ENCODE results near the gene ABCB1.

ABCB1 gene

DNA sequence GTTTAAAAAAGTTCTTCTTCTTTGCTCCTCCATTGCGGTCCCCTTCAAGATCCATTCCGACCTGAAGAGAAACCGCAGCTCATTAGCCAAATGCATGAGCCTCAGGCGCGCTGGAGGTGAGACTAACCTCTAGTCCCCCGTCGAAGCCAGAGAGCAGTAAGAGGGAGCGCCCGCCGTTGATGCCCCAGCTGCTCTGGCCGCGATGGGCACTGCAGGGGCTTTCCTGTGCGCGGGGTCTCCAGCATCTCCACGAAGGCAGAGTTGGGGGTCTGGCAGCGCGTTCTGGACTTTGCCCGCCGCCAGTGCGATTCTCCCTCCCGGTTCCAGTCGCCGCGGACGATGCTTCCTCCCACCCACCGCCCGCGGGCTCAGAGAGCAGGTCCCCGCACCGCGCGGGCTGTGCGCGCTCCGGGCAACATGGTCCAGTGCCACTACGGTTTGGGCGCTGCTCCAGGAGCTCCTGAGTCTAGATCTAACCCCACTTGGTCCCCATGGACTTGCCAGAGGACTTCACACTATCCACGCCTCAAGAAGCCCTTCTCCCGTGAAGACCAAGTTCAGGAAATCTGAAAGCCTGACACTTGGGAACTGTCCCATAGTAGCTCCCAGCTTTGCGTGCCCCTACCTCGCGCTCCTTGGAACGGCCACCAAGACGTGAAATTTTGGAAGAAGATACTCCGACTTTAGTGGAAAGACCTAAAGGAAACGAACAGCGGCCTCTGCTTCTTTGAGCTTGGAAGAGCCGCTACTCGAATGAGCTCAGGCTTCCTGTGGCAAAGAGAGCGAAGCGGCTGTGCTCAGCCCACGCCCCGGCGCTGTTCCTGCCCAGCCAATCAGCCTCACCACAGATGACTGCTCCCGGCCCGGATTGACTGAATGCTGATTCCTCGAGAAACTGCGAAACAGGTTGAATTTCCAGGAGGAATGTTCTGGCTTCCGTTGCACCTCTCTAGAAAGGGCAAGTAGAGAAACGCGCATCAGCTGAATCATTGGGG lies at the start of gene ABCB1:
Gene ABCB1, minus strand, starts transcription at position 755 of the 995 bp plus-strand sequence. Its CDS starts 700 bp downstream, at position 55.
- peak; percentile 7 for DNase-seq

DNA sequence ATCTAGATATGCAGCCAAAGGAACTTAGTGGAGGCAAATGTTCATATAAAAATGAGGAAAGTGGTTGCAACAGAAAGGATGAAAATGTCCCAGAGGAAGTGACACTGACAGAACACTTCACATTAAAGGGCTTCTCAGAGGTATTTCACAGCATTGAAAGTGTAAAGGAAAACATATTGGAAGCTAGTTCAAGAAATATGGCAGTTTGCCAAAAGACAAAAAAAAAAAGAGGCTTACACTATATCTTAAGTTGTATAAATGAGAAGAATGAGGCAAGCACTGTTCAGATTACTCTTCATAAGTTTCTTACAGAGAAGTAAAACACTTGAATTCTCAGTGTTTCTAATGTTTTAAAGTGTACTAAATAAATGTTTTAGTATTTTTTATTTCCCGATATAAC lies 47.6 kb upstream of the ABCB1 start:
- no peak for DNase-seq

DNA sequence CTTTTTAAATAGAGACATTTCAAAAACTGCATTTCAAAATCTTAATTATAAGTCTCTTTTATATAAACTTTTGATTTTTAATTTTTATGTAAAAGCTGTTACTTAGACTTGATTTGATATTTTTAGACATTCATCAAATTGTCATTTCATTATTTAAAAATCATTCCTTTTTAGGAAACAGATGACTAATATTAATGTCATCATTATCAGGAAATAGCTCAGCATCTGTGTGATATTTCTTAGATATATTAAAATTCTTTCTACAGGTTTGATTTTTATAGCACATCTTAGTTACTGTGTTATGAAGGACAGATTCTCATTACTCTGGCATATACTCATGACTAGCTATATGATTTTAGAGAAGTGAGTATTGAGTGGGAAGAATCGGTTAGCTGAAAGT lies 44.8 kb upstream of the ABCB1 start:
- no peak for DNase-seq

DNA sequence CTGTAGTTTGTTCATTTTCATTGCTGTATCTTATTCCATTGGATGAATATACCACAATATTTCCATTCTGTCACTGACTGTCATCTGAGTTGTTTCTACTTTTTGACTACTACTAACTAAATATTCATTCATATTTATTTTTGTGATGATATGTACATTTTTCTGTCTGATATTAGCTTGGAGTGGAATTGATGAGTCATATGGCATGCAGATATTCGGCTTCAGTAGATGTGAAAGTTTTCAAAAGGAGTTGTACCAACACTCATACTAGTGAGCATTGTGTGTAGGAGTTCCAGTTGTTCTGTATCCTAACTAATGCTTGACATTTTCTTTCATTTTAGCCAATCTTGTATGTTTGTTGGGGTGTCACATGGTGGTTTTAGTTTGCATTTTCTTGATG lies 35.2 kb upstream of the ABCB1 start:
- DNase-seq = no peak

DNA sequence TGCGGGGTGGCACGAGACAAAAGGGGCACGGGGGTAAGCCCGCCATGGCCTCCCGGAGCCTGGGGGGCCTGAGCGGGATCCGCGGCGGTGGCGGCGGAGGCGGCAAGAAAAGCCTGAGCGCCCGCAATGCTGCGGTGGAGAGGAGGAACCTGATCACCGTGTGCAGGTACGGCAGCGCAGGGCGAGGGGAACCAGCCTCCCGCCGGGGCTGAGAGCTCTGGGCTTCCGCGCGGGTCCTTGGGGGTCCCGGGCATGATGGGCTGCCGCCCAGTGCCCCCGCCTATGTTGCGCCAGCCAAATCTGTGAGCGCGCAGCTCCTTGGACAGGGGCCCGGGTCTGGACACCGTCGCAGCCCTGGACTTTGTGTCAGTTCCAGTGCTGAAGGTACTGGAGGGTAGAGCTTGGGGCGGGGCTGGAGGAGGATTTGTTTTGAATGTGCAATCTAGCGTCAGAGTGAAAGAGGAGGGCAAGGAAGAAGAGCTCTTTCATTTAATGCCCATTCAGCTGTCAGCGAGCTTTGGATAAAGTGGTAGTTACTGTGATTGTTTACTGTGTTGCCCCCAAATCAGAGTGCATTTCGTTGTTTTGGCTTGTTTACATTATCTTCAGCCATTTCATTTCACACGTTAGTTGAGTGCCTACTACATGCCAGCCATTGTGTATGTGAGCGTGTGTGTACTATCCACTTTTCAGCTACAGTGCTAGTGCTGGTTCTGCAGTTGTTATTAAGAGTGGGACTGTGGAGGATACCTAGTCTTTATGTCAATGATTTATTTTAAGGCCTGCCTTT lies 28.3 kb upstream of the ABCB1 start:
- peak; percentile 31 for DNase-seq

DNA sequence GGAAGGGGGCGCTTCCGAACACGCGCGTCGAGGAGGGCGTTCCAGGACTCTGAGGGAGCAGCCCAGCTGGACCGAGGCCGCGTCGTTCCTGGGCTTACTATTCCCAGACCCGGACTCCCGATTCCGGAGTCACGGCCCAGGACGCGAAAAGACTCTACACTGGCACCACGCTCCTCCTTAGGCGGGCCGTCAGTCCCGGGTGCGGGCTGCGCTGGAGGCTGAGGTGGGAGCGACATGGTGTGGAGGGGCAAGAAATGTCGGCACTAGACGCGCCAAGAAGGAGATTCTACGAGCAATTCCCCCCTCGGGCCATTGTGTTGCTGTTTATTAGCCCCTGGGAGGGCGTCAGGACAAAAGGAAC lies 26.9 kb upstream of the ABCB1 start:
- DNase-seq = no peak

DNA sequence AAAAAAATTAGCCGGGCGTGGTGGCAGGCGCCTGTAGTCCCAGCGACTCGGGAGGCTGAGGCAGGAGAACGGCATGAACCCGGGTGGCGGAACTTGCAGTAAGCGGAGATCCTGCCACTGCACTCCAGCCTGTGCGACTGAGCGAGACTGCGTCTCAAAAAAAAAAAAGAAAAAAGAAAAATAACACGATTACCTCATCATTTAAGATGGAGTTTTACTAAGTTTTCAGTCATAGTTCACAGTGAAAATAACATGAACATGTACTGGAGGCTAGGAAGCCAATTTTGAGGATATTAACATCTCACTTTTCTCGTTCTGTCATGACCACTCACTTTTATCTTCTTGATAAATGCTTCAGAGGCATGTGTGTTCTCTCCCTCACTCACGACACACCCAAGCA lies 24.4 kb upstream of the ABCB1 start:
- DNase-seq = no peak

DNA sequence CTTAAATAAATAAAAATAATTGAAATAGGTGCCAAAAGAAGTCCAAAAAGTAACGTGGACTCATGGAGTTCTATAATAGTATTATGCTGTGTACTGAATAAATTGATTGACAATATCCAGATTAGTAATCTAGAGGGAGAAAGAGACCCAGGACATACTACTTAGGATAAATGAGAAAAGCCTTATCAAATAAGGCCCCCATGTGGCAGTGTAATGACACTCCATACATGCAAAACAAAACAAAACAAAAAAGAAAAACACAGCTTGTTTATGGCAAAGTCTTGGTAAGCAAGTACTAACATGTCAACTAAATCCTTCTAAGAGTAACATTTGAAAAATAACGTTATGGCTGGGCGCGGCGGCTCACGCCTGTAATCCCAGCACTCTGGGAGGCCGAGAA lies 23.9 kb upstream of the ABCB1 start:
- no peak for DNase-seq

DNA sequence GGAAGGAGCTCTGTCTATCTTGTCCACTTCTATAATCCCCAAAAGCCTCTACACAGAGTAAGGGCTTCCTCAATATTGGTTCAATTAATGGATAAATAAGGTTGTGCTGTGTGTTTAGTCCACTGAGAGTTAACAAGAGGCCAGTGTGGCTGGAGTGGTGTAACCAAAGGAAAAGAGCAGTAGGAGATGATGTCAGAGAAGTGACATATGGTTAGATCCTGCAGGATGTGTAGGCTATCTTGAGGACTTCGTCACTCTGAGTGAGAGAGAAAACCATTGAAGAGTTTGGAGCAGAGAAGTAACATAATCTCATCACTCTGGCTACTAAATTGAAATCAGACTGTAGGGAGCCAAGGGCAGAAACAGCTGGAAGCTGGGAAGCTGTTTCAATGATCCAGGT lies 14.5 kb upstream of the ABCB1 start:
- no peak for DNase-seq

DNA sequence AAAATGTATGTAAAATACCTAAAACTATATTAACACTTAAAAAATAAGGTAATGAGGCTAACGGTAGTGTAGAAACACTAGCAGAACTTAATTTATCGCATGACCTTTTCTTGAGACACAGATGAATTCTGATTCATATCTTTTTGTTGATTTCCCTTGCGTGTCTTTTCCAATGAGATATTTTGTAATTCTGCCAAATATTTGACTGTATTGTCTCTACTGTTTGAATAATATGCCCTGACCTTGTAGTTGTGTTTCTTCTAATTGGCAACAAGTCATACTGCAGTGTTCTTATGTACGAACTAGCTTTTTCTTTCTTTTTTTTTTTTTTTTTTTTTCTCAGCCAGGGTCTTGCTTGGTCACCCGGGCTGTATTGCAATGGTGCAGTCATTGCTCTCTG lies 9.2 kb upstream of the ABCB1 start:
- DNase-seq = no peak

DNA sequence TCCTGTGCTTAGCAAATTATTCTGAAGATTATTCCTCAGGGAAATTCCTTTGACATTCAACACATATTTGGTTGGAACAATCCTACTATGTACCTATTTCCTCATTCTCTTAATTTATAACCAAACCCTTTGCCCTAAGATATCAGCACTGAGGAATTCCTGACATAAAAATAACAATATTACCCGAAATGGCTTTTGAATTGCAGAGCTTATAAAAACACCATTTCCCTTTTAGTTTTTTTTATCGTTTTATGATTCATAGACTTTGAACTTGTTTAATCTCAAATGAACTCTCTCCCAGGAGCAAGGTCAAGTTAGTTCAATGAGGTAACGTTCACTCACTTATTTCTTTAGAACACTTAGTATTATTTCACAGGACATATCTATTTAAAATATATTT lies 7.7 kb upstream of the ABCB1 start:
- no peak for DNase-seq

DNA sequence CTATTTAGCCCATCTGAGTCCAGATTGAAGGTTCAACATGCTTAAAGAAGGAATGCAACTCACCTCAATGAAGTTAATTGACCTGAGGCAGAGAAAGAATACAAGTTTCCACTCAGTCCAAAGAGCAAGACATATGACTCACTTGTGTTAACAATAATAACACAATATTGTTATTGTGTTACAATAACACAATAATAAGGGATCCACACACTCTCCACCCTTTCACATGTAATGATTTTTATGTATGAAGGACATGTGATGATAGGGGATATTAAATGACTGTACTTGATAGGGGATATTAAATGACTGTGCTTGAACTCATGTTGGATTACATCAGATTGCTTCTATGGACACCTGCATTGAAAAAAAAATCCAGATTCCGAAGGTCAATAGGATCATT lies 3.6 kb upstream of the ABCB1 start:
- no peak for DNase-seq

DNA sequence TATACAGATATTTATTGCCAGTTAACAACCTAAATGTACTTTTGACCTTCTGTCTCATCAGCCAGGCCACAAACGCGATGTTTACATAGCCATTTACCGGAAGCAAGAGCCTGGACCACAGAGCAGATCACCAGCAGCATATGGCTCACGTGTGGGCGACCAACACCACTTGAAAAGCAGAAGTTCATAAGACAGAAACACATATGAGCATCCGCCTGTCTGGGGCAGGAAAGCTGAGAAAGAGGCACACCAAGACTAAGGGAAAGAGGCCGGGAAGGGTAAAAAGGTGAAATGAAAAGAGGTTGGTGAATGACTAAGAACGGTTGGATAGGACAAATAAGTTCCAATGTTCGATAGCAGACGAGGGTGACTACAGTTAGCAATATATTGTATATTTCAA lies 1.3 kb downstream of the ABCB1 start:
- DNase-seq = no peak

DNA sequence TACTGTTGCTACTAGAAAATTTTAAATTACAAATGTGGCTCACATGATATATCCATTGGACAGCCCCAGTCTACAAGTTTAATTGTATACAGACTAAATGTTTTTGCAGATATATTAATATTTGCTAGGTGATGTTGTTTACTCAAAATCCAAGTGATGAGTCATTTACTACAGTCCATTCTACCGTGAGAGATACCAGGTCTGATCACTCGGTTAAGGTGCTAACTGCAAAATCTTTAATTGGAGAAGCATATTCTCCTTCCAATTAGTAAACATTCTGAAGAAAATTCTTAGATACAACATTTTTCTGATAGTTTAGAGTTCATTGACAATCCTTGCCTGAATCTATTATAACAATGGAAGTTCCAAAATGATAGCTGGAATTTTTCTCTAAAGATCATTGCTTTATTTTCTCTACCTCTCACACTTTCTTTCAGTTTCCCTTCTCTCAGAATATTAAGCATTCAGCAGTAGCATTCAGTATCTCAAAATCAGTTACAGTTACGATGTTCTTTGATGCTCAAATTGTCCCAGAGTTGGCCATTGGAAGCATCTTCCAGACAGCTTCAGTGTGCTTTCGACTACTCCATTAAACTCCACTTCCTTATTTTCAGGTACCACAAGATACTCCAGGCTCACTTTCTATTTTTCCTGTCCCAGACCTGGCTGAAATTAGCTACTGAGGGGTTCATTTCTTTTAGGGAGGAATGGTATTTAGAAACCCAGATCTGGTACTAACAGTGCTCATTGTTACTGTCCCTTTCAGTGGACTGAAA lies 2.3 kb downstream of the ABCB1 start:
- no peak for DNase-seq

DNA sequence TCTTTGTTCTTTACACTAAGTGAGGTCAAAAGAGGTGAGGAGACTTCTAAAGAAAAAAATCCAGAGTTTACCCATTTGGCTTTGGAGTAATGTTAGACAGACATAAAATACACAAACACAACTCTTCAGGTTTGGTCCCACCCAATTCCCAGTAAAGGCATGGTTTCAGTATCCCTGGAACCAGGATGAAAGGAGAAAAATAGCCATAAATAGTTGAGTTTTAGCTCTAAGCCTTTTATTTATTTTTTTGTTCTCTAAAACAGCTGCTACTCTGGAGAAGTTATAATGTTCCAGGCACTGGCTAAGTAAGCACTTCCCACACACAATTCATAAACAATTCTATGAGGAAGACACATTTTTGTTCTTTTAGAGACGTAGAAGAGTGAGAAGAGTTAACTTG lies 4.0 kb downstream of the ABCB1 start:
- no peak for DNase-seq

DNA sequence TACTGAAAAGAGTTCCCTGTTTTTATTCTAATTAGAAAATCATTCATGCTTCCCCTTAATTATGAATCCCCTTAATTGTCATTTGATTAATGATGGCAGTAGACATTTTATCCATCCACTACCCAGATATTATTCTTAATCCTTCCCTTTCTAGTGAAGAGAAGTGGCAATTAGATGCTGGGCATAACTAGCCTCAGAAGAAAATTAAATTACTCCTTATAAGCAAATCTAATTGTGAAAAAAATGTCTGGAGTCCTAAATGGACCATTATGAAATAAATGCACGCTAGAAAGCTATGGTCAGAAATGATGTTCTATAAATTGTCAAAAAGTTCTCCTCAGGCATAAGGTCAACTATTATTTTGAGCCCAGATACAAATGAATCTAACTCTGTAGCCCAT lies 4.5 kb downstream of the ABCB1 start:
- no peak for DNase-seq

DNA sequence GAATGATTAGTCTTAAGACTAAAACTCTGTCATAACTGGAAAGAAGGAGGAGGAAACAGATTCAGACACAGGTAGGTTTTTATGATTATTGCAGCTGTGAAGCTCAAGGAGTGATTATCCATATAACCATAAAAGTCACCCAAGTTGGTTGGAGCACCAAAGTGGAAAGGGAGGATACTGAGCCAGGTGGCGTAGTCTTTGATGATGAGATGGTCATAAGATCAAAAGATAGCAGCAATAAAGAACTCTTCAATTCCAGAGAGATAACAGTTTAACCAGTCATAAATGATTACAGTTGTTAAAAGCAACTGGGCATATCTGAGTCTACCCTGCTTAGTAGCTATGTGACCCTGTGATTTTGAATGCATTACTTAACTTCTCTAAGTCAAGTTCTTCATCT lies 8.4 kb downstream of the ABCB1 start:
- DNase-seq = no peak

DNA sequence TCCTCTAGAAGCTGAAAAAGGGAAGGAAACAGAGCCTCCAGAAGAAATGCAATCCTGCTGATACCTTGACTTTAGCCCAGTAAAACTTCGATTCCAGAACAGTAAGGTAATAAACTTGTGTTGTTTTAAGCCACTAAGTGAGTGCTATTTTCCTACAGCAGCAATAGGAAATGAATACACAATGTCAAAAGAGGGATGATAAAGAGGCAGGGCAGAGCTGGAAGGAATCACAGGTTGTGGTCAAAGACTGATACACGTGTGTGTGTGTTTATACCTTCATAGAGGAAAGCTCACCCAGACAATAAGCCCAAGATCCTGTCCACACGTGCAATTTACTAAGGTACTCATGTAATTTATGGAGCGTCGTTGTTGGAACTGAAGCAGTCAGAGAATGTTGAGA lies 9.5 kb downstream of the ABCB1 start:
- no peak for DNase-seq

DNA sequence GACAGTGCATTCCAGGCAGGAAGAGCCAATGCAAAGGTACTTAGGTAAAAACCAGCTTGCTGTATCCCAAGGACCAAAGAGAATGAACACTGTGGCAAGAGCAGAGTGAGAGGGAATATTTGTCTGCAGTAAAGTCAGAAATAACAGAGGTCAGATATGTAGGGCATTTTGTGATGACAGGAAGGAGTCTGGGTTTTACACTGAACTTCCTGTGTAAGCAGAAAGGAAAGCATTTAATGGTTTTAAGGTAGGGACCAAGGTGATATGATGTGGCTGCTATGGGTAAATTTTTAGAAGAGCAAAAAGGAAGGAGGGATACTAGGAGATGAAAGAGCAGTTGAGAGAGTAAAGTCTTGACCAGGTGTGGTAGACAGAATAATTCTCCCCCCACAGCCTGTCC lies 10.1 kb downstream of the ABCB1 start:
- no peak for DNase-seq

DNA sequence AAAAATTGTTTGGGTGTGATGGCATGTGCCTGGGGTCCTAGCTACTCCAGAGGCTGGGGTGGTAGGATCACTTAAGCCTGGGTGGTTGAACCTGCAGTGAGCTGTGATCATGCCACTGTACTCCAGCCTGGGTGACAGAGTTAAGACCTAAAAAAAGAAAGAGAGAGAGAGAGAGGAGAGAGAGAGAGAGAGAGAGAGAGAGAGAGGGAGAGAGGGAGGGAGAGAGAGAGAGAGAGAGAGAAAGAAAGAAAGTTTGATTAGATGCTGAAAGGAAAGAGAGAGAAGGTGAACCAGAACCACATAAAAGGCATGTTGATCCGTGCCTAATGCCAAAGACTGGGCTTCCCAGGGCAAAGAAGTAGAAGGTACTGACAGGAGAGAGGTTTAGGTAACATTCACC lies 11.1 kb downstream of the ABCB1 start:
- DNase-seq = no peak

DNA sequence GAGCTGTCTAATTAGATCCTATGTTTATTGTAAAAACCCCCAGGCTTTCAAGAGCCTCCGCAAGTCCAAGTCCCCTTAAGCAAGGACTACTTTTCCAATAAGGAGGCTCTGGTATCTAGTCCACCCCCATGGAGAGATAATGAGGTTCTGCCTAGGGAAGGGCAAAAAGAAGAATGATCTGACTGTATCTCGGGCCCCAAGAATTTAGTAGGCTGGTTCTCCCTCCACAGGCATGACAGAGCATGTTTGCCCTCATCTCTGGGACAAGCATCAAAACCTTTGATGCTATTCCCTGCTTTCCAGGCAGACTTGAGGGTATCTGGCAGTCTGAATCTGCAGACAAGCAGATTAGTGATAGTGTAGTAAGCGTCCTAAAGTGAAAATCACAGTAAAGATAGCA lies 19.0 kb downstream of the ABCB1 start:
- DNase-seq = no peak

DNA sequence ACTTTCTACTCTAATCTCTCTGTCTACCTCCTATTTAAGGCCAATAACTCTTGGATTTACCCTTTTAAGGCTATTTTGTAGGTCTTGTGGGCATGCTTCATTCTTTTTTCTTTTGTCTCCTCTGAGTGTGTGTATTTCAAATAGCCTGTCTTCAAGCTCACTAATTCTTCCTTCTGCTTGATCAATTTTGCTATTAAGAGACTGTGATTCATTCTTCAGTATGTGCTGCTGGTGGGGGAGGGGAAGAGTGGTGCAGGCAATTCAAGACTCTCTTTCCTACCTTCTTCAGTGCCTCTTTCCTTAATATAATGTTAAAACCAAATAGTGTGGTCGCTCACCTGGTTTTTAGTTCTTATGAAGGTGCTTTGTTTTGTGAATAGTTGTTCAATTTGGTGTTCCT lies 20.0 kb downstream of the ABCB1 start:
- no peak for DNase-seq

DNA sequence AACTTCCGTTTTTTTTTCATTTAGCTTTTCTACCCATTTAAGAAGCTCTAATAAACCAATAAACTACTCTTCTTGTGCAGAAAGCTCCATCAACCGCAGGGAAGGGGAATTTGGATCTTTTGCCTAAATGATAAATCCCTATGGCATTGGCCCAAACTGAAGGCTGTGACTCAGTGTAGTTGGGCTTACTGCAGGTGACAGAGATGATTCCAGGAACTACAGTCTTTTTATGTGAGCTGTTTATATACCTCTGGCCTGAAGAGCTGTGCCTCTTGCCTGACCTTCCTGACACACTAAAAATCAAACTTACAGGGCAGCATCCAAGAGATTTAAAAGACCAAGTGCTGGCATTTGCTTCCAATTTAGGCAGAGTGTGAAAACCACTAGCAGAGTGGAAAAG lies 25.2 kb downstream of the ABCB1 start:
- no peak for DNase-seq

All from NCI-H146 (cell line).